Mesothelial cell of epicardium (in vitro differentiated cells): ENCODE results near the gene ATG2A. TPM values are rescaled to one million over a fixed set of nuclear protein-coding genes. Genes with fewer than 3 reads are reported as not detected.

Experiments used
- DNase-seq, 2 experiments: peaks; one replicate each; pipeline ENCODE4 v3.0.0; 2021; ENCODE audit warnings: low spot score in 2 of 2; ENCODE audit not compliant: unreplicated experiment in 2 of 2
- H3K27ac Mint-ChIP-seq: 2 replicates; pipeline ENCODE4 v1.8.0; 2021; ENCODE audit warnings: mixed read lengths
- H3K27me3 Mint-ChIP-seq: 2 replicates; pipeline ENCODE4 v1.8.0; 2021; ENCODE audit warnings: low read depth, mixed read lengths
- H3K36me3 Mint-ChIP-seq: 2 replicates; pipeline ENCODE4 v1.8.0; 2021; ENCODE audit warnings: mixed read lengths
- H3K4me1 Mint-ChIP-seq: 2 replicates; pipeline ENCODE4 v1.8.0; 2021; ENCODE audit warnings: mixed read lengths
- H3K4me3 Mint-ChIP-seq: 2 replicates; pipeline ENCODE4 v1.8.0; 2021; ENCODE audit warnings: mild to moderate bottlenecking, moderate library complexity, mixed read lengths
- H3K9me3 Mint-ChIP-seq: 2 replicates; pipeline ENCODE4 v1.8.0; 2021; ENCODE audit warnings: mixed read lengths
- total RNA-seq: library from RNA; stranded (reverse); gene quantifications from 3 replicates; pipeline ENCODE4 v1.2.1, GENCODE V29; 2021
- TF ChIP-seq, protein P1 (sequence below): fragments of 200-600 bp; sonication (generic); IDR thresholded peaks from one replicate; pipeline ENCODE4 v1.5.0; 2021; ENCODE audit warnings: antibody characterized with exemption; ENCODE audit not compliant: unreplicated experiment

Gene ATG2A
- total RNA-seq, 1 donor from 2014 or later, result 31.7 TPM

DNA sequence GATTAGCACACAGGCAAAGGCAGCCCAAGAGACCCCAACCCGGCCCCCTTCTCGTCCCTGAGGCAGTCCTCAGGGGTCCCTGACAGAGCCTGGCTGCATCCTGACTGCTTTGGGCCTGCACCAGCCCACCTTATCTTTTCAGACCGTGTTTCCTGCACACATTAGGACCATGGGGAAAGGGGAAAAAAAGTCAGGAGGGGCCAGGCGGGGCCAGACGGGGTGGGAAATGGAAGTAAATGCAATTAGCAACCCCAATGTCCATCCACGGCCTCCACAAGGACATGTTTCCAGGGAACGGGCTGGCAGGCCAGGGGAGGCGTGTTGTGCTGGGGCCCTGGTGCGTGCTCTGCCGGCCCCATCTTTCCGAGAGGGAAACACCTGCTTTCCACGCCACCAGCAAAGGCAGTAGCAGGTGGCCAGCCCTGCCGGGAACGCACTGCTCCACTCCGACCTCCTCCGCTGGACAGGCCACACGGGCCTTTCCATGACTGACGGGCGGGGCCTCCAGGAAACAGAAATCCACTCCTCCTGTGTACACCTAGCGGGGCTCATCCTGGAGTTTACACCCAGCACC, 46.0 kb downstream of the ATG2A start:
- no peak overlapping the region for H3K4me3 Mint-ChIP-seq
- no peak for DNase-seq
- H3K27ac Mint-ChIP-seq, result peak overlapping the region; percentile 76
- no peaks in the 10 kb centered on the region for H3K9me3 Mint-ChIP-seq
- peaks cover 15% of the 10 kb centered on the region for H3K36me3 Mint-ChIP-seq
- TF ChIP-seq, protein P1, sequence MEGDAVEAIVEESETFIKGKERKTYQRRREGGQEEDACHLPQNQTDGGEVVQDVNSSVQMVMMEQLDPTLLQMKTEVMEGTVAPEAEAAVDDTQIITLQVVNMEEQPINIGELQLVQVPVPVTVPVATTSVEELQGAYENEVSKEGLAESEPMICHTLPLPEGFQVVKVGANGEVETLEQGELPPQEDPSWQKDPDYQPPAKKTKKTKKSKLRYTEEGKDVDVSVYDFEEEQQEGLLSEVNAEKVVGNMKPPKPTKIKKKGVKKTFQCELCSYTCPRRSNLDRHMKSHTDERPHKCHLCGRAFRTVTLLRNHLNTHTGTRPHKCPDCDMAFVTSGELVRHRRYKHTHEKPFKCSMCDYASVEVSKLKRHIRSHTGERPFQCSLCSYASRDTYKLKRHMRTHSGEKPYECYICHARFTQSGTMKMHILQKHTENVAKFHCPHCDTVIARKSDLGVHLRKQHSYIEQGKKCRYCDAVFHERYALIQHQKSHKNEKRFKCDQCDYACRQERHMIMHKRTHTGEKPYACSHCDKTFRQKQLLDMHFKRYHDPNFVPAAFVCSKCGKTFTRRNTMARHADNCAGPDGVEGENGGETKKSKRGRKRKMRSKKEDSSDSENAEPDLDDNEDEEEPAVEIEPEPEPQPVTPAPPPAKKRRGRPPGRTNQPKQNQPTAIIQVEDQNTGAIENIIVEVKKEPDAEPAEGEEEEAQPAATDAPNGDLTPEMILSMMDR, result no peak
- peaks cover 44% of the 10 kb centered on the region for H3K4me1 Mint-ChIP-seq
- H3K27me3 Mint-ChIP-seq, result no peaks in the 10 kb centered on the region

DNA sequence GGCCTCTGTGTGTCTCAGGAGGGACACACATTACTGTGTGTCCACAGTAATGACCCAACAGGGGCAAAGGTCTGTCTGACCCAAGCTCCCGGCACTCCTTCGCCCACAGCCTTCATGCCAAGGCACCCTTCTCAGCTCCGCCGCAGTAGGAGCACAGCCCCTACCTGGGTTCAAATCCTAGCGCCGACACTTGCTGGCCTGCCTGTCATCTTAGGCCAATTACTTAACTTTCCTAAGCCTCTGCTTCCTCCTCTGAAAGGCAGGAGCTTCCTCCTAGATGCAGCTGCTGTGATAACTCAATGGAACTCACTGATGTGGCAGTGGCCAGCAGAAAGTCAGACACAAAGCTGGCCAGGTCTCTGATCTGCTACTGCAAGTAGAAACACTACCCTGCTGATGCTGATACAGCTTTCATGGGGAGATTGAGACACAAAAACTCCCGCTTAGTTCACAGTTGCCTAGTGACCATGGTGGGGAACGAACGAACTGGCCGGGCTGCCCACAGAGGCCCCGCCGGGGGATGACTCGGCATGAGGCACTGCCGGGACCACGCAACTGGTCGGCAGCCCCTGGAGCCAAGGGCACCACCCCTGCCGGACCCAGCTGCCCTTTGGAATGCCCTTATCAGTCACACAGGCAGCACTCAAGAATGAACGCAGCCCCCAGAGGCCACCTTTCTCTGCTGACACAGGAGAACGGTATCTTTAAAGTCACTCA, 46.7 kb downstream of the ATG2A start:
- peak overlapping the region; percentile 76 for H3K27ac Mint-ChIP-seq
- peaks cover 4% of the 10 kb centered on the region for H3K9me3 Mint-ChIP-seq
- DNase-seq, result no peak
- no peaks in the 10 kb centered on the region for H3K27me3 Mint-ChIP-seq
- H3K4me3 Mint-ChIP-seq, result no peak overlapping the region
- TF ChIP-seq, protein P1, result no peak
- peaks cover 20% of the 10 kb centered on the region for H3K36me3 Mint-ChIP-seq
- H3K4me1 Mint-ChIP-seq, result peaks cover 43% of the 10 kb centered on the region

DNA sequence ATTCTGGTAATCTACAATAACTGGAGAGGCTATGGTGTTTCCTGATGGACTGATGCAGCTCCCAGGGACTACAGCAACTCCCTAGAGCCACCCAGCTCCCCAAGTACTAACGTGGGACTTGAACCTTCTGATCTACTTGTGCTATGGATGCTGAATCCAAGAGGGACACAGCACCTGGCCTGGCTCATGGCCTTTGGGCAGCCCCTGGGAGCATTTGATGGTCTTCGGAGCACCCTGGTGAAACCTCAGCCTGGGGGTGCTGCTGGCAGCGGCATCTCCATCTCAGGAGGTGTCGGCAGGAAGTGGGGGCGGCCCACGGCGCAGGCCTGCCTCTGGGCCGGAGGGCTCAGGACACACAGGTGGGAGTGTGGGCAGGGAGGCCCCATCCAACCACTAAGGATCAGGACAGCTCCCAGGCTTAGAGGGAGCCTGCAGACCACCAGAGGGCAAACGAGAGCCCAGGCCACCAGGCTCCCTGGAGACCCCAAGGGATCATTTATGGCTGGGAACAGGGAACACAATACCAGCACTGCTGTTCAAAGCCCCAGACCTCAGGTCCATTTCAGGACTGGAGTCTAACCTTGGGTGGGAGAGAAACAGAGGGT, 47.3 kb downstream of the ATG2A start:
- Mint-ChIP-seq H3K27me3 (no peaks in the 10 kb centered on the region), H3K4me1 (peaks cover 43% of the 10 kb centered on the region), H3K27ac (peak overlapping the region; percentile 90), H3K9me3 (peaks cover 4% of the 10 kb centered on the region), H3K36me3 (peaks cover 20% of the 10 kb centered on the region), H3K4me3 (no peak overlapping the region)
- TF ChIP-seq, protein P1, result no peak
- DNase-seq, result no peak

DNA sequence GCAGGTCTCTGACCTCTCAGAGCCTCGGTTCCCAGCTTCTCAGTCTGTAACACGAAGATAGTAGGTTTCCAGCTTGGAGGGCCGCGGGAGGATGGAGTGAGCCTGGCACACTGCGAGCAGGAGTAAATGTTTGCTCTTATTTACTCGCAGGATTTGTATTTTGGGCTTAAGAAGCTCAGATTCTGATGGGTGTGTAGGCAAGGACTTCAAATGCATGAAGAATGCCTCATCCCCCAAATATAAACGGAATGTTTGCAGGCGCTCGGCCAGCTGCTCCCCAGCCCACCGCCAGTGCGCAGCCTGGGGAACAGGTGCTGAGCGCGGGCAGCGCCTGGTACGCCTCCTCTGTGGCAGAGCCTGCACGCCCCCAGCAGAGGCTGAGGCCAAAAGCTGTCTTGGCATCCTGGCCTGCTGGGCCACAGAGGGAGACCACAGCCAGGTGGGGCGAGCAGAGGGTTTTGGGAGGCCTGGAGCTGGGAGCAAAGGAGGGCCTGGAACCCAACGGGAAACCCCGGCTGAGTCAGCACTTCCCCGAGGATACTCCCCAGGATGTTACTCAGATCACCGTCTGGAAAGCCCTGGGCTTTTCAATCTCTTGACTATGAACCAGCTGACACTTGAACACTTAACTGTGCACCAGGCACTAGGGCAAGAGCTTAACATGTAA, 48.0 kb downstream of the ATG2A start:
- peaks cover 20% of the 10 kb centered on the region for H3K36me3 Mint-ChIP-seq
- H3K4me3 Mint-ChIP-seq, result no peak overlapping the region
- H3K9me3 Mint-ChIP-seq, result peaks cover 4% of the 10 kb centered on the region
- no peaks in the 10 kb centered on the region for H3K27me3 Mint-ChIP-seq
- TF ChIP-seq, protein P1, result no peak
- DNase-seq, result no peak
- H3K4me1 Mint-ChIP-seq, result peaks cover 46% of the 10 kb centered on the region
- peak overlapping the region; percentile 90 for H3K27ac Mint-ChIP-seq

DNA sequence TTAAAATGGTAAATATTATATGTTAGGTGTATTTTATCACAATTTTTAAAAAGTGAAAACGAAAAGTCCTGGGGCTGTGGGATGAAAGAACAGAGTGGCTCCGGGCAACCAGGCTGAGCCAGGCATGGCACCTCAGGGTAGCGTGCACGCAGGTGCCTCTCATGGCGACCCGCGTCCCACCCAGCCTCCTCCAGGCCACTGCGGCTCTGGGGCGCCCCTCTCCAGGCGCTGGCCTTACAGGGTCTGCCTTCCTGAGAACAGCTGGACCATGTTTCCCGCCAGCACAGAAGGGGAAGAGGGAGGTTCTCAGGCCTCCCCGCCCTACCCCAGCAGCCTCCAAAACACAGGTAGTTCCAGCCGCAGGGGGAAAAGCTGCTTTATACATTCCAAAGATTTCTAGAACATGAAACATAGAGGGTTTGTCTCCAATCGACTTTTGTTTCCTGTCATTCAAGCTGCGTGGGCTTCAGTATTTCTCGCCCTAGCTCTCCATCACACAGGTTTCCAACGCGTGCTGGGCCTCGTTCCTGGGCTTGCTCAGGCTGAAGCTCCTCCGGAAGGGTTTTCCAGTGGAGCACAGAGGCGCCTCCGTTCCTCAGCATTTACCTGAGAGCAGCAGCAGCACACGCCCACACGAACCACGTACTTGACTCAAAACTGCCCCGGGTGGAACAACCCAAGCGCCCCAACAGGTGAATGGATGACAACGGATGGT, 49.1 kb downstream of the ATG2A start:
- no peaks in the 10 kb centered on the region for H3K27me3 Mint-ChIP-seq
- H3K27ac Mint-ChIP-seq, result peak overlapping the region; percentile 90
- DNase-seq, result no peak
- TF ChIP-seq, protein P1, result no peak
- H3K36me3 Mint-ChIP-seq, result peaks cover 17% of the 10 kb centered on the region
- H3K4me3 Mint-ChIP-seq, result no peak overlapping the region
- peaks cover 57% of the 10 kb centered on the region for H3K4me1 Mint-ChIP-seq
- H3K9me3 Mint-ChIP-seq, result peaks cover 4% of the 10 kb centered on the region
